CD4-positive, alpha-beta T cell (primary cell): ENCODE data around the gene ERP27. TPM values are rescaled to one million over a fixed set of nuclear protein-coding genes. Genes with fewer than 3 reads are reported as not detected.

Experiments
- ATAC-seq: fragments of 200-7000 bp; cut with Tn5 transposase; one replicate; pipeline ENCODE4 v1.10.0; 2022; ENCODE audit warnings: mild to moderate bottlenecking; ENCODE audit not compliant: poor library complexity
- CTCF ChIA-PET: fragments of 350-600 bp; sonication (Branson Sonifier 250); formaldehyde crosslinking; loops from one replicate; lab custom pipeline; 2021; ENCODE audit warnings: antibody characterized with exemption, inconsistent platforms; lab: Charles Lee
- POLR2A ChIA-PET: fragments of 350-600 bp; sonication (Branson Sonifier 250); formaldehyde crosslinking; loops from one replicate; lab custom pipeline; 2021; ENCODE audit warnings: antibody characterized with exemption, inconsistent platforms; lab: Charles Lee
- DNase-seq, 14 experiments: peaks; one replicate each; pipeline ENCODE4 v3.0.0-alpha.2; 2013 to 2020; ENCODE audit warnings: mixed read lengths in 2 of 14
- H3K27ac ChIP-seq, 2 donors: one replicate each; pipeline versions ENCODE4 v1.5.1 to v1.7.0; 2013; ENCODE audit warnings: low read length in 2 of 2, low read depth in 1 of 2, mild to moderate bottlenecking in 1 of 2
- H3K27me3 ChIP-seq, 2 experiments: 1 replicate in 1 of 2; 2 replicates in 1 of 2; pipeline versions ENCODE4 v1.6.1 to v1.7.0; 2013; ENCODE audit warnings: low read length in 2 of 2, control low read depth in 1 of 2, mild to moderate bottlenecking in 1 of 2, moderate library complexity in 1 of 2; ENCODE audit not compliant: insufficient read depth in 2 of 2, control insufficient read depth in 1 of 2
- H3K36me3 ChIP-seq: one replicate; pipeline ENCODE4 v1.6.1; 2013; ENCODE audit warnings: low read length, control low read depth; ENCODE audit not compliant: insufficient read depth
- H3K4me1 ChIP-seq: one replicate; pipeline ENCODE4 v1.6.1; 2013; ENCODE audit warnings: low read length, control low read depth; ENCODE audit not compliant: insufficient read depth
- H3K4me3 ChIP-seq: one replicate; pipeline ENCODE4 v1.5.1; 2013; ENCODE audit warnings: mild to moderate bottlenecking, low read length, moderate library complexity
- H3K9me3 ChIP-seq, 2 experiments: 1 replicate in 1 of 2; 2 replicates in 1 of 2; pipeline versions ENCODE4 v1.6.1 to v1.7.0; 2013; ENCODE audit warnings: low read length in 2 of 2, mild to moderate bottlenecking in 2 of 2, control low read depth in 1 of 2, moderate library complexity in 1 of 2; ENCODE audit not compliant: control insufficient read depth in 1 of 2, insufficient read depth in 1 of 2
- H3K27ac Mint-ChIP-seq: one replicate; pipeline ENCODE4 v1.8.0; 2020; ENCODE audit warnings: mixed read lengths
- H3K27me3 Mint-ChIP-seq: one replicate; pipeline ENCODE4 v1.8.0; 2021; ENCODE audit warnings: mixed read lengths
- H3K36me3 Mint-ChIP-seq: one replicate; pipeline ENCODE4 v1.8.0; 2021; ENCODE audit warnings: low read depth, mixed read lengths
- H3K4me1 Mint-ChIP-seq: one replicate; pipeline ENCODE4 v1.8.0; 2021; ENCODE audit warnings: low read depth, mixed read lengths
- H3K4me3 Mint-ChIP-seq: one replicate; pipeline ENCODE4 v1.8.0; 2020; ENCODE audit warnings: mild to moderate bottlenecking, mixed read lengths
- H3K9me3 Mint-ChIP-seq: one replicate; pipeline ENCODE4 v1.8.0; 2020; ENCODE audit warnings: mixed read lengths
- CTCF ChIP-seq: fragments of 200-600 bp; IDR thresholded peaks from one replicate; pipeline ENCODE4 v1.8.0; 2022; ENCODE audit warnings: antibody characterized with exemption, mild to moderate bottlenecking
- intact Hi-C, 2 experiments: fragments of 100-400 bp; cut with DNase I in 1 of 2; cut with micrococcal nuclease in 1 of 2; formaldehyde crosslinking; loops; one replicate each; pipeline versions ENCODE4 v1.15.1 to v1.9.0; 2023 to 2025; cut with DNase I, micrococcal nuclease
- total RNA-seq, 174 experiments: library from RNA in 2 of 174; stranded (reverse) in 2 of 174; gene quantifications; one replicate each; pipeline ENCODE4 v1.2.3 and lab custom pipeline; 2021 to 2026

ERP27 gene
- total RNA-seq, 2 experiments from 2014 or later = 16.2 to 17.1 TPM

GRCh38 chr12:14960548-14961465 lies 22.5 kb upstream of the ERP27 start:
- DNase-seq (peak in 12 of 14 experiments; percentile 45 to 79 (median 55)), ATAC-seq (peak; percentile 40)
- no peaks in the 10 kb centered on the region for H3K9me3 Mint-ChIP-seq
- Histone ChIP-seq H3K27me3 (no peaks in the 10 kb centered on the region), H3K27ac (peak overlapping the region; percentile 89 to 90), H3K9me3 (no peaks in the 10 kb centered on the region), H3K4me1 (peaks cover 41% of the 10 kb centered on the region), H3K36me3 (peaks cover 30% of the 10 kb centered on the region), H3K4me3 (peak overlapping the region; percentile 80)
- H3K27ac Mint-ChIP-seq = peak overlapping the region; percentile 94
- peaks cover 73% of the 10 kb centered on the region for H3K4me1 Mint-ChIP-seq
- ChIA-PET CTCF (interaction anchor here (1.1 to 1.2 kb wide), 3 partner anchors 12 to 39 kb away, joined by 3 to 4 read pairs (median 3); no protein-coding TSS in a partner anchor), POLR2A (interaction anchor here (0.6 to 8.5 kb wide), 23 partner anchors 9 to 595 kb away, joined by 3 to 144 read pairs (median 5); partner anchors contain the start of genes C12orf60, ERP27, RERG and WBP11)
- intact Hi-C loops = loop anchor here (1.0 to 5.0 kb wide), 6 partner anchors 9 to 594 kb away; partner anchors contain the start of genes C12orf60 (in 2 of the 2), WBP11 (in 2 of the 2) and ATF7IP (in 1 of the 2)
- peaks cover 57% of the 10 kb centered on the region for H3K36me3 Mint-ChIP-seq
- no peaks in the 10 kb centered on the region for H3K27me3 Mint-ChIP-seq
- H3K4me3 Mint-ChIP-seq = peak overlapping the region; percentile 97
- no peak for TF ChIP-seq CTCF

- no peaks in the 10 kb centered on the region for H3K9me3 ChIP-seq
- Mint-ChIP-seq H3K4me1 (peaks cover 72% of the 10 kb centered on the region), H3K4me3 (peak overlapping the region; percentile 97), H3K36me3 (peaks cover 62% of the 10 kb centered on the region), H3K27ac (peak overlapping the region; percentile 94), H3K27me3 (no peaks in the 10 kb centered on the region), H3K9me3 (no peaks in the 10 kb centered on the region)
- peaks cover 39% of the 10 kb centered on the region for H3K4me1 ChIP-seq
- ChIA-PET CTCF (interaction anchor here (1.2 to 3.5 kb wide), 4 partner anchors 19 to 39 kb away, joined by 3 to 15 read pairs (median 4); no protein-coding TSS in a partner anchor), POLR2A (interaction anchor here (0.7 to 8.5 kb wide), 13 partner anchors 8 to 594 kb away, joined by 3 to 144 read pairs (median 7); partner anchors contain the start of genes ATF7IP, C12orf60, ERP27 and WBP11)
- no peaks in the 10 kb centered on the region for H3K27me3 ChIP-seq
- TF ChIP-seq CTCF = no peak
- H3K4me3 ChIP-seq = peak overlapping the region; percentile 80
- ATAC-seq = no peak
- peaks cover 36% of the 10 kb centered on the region for H3K36me3 ChIP-seq
- intact Hi-C loops = loop anchor here (2.0 to 10.0 kb wide), 5 partner anchors 158 to 593 kb away; partner anchors contain the start of genes C12orf60 (in 2 of the 2), WBP11 (in 2 of the 2) and ATF7IP (in 1 of the 2)
- H3K27ac ChIP-seq = peak overlapping the region; percentile 89 to 90
- peak in 1 of 14 experiments; percentile 27 for DNase-seq
Observed at GRCh38 chr12:14959916-14960496, 21.7 kb upstream of the ERP27 start.

GRCh38 chr12:14959463-14959862 lies 21.1 kb upstream of the ERP27 start:
- no peak for ATAC-seq
- peaks cover 68% of the 10 kb centered on the region for H3K36me3 Mint-ChIP-seq

More at GRCh38 chr12:14959463-14959862, 21.1 kb upstream of the ERP27 start:
- Histone ChIP-seq H3K4me1 (peaks cover 35% of the 10 kb centered on the region), H3K9me3 (no peaks in the 10 kb centered on the region), H3K27me3 (no peaks in the 10 kb centered on the region), H3K4me3 (peak overlapping the region; percentile 80), H3K36me3 (peaks cover 38% of the 10 kb centered on the region), H3K27ac (peak overlapping the region; percentile 89 to 90)
- Mint-ChIP-seq H3K4me3 (peak overlapping the region; percentile 97), H3K4me1 (peaks cover 72% of the 10 kb centered on the region), H3K9me3 (no peaks in the 10 kb centered on the region), H3K27me3 (no peaks in the 10 kb centered on the region), H3K27ac (peak overlapping the region; percentile 94)
- no peak for TF ChIP-seq CTCF
- ChIA-PET CTCF (interaction anchor here (1.2 to 3.5 kb wide), 3 partner anchors 18 to 36 kb away, joined by 3 to 15 read pairs (median 3); no protein-coding TSS in a partner anchor), POLR2A (interaction anchor here (1.2 to 8.5 kb wide), 10 partner anchors 12 to 594 kb away, joined by 3 to 144 read pairs (median 9); partner anchors contain the start of genes ATF7IP, C12orf60, ERP27 and WBP11)
- intact Hi-C loops = loop anchor here in 1 of 2 experiments (5.0 to 10.0 kb wide), 2 partner anchors 182 to 575 kb away; no protein-coding TSS in a partner anchor
- peak in 1 of 14 experiments; percentile 40 for DNase-seq
